ENCODE data around the gene C1QTNF3.
A peak's percentile ranks its signal among the peaks of the same experiment; 100 is the strongest.
"Not testable (repeated sequence)": the region's sequence is repeated elsewhere in the genome, so short reads cannot be mapped to it uniquely, and the experiment has no call there.

C1QTNF3 gene

DNA sequence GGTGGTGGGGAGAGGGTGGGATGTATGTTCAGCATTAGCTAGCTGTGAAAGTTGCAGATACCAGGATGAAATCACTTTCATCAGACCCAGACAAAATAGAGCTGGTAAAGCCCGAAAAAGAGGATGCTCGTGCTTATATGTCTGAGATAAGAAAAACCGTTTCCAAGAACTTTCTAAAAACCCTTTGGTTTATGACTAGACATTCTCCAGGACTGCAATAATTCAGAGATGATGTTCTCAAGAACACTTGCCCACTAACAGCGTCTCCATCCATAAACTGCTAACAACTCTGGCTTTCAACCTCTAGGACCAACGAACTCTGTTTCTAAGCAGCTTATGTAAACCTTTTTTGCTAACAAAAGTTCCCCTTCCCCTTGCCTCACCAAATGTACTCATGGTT lies 26.8 kb downstream of the C1QTNF3 start:
- H3K27me3 Mint-ChIP-seq: no peaks in the 10 kb centered on the region
- DNase-seq (no peak), ATAC-seq (no peak)
- H3K9me3 Mint-ChIP-seq: peaks cover 7 to 10% of the 10 kb centered on the region in 2 donors
- H3K4me1 Mint-ChIP-seq: peaks cover 19% of the 10 kb centered on the region
- no peak overlapping the region for H3K4me3 Mint-ChIP-seq
- H3K27ac Mint-ChIP-seq: no peak overlapping the region

DNA sequence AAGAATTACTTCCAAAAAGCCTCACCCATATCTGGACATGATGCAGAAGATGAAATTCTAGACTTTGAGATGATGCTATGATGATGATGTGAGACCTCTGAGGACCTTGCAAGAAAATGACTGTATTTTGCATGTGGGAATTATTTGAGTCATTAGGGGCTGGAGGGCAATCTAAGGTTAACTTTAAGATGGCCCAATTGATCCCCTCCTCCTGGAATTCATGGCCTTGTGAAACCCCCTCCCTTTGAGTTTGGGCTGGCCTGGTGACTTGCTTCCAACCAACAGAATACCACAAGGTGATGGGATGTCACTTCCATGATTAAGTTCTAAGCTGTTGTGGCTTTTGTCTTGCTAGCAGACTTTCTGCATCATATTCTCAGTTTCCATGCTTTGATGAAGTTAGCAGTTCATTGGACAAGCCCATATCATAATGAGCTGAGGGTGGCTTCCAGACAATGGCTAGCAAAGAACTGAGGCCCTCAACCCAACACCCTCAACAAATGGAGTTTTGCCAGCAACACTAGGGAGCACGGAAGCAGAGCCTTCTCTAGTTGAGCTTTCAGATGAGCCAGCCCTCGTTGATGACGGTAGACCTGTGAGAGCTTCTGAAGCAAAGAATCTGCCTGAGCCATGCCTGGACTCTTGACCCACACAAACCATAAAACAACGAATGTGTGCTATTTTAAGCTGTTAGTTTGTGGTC lies 27.7 kb downstream of the C1QTNF3 start:
- H3K27me3 Mint-ChIP-seq: no peaks in the 10 kb centered on the region
- H3K4me1 Mint-ChIP-seq: peaks cover 14% of the 10 kb centered on the region
- peak; percentile 92 for ATAC-seq
- H3K27ac Mint-ChIP-seq: peak overlapping the region; percentile 14 to 54
- DNase-seq: peak in 1 of 2 donors; percentile 66
- H3K4me3 Mint-ChIP-seq: no peak overlapping the region
- peaks cover 7 to 10% of the 10 kb centered on the region in 2 donors for H3K9me3 Mint-ChIP-seq

DNA sequence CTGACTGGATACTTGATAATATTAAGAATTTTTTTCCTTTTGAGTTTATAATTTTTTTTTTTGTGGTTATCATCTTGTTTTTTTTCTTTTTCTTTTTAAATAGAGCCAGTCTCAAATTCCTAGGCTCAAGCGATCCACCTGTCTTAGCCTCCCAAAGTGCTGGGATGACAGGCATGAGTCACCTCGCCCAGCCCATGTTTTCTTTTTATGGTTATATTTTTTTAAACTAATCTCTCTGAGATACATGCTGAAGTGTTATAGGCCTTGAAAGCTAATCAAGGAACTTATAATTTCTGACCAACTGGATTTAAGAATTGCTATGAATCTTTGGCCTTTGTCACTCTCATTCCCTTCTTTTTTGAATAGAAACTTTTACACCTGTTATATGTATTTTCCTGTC lies 28.4 kb downstream of the C1QTNF3 start:
- peak overlapping the region in 1 of 2 donors; percentile 14 for H3K27ac Mint-ChIP-seq
- H3K27me3 Mint-ChIP-seq: no peaks in the 10 kb centered on the region
- peaks cover 7 to 10% of the 10 kb centered on the region in 2 donors for H3K9me3 Mint-ChIP-seq
- DNase-seq: no peak
- no peak for ATAC-seq
- no peak overlapping the region for H3K4me3 Mint-ChIP-seq
- peaks cover 19% of the 10 kb centered on the region for H3K4me1 Mint-ChIP-seq

DNA sequence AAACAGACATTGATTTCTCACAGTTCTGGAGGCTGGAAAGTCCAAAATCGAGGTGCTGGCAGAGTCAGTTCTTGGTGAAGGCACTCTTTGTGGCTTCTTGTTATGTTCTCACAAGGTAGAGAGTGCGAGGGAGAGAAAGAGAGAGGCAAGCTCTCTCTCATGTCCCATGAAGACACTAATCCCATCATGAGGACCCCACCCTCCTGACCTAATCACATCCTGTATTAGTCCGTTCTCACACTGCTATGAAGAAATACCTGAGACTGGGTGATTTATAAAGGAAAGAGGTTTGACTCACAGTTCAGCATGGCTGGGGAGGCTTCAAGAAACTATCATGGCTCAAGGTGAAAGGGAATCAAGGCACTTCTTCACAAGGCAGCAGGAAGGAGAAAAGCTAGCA lies 29.5 kb downstream of the C1QTNF3 start:
- Mint-ChIP-seq H3K27ac (peak overlapping the region in 1 of 2 donors; percentile 35), H3K4me3 (no peak overlapping the region), H3K27me3 (no peaks in the 10 kb centered on the region), H3K4me1 (peaks cover 29% of the 10 kb centered on the region), H3K9me3 (peaks cover 7 to 10% of the 10 kb centered on the region in 2 donors)
- ATAC-seq: no peak
- no peak for DNase-seq

DNA sequence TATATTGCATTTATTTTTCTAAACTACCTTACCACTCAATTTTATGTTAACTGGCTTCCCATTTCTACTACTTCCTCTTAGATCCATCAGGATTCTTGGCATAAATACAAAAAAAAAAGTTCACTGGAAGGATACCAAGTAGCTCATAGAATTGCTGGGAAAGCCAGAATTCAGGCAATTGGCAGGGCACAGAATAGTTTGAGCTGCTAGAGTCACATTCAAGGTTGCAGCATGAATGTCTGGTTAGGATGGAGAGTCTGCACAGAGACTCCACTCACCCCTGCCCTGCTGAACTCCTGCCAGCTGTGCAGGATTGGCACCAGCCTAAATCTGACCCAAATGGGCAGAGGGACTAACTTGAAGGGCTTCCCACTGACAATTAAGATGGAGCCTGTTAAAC lies 30.2 kb downstream of the C1QTNF3 start:
- no peaks in the 10 kb centered on the region for H3K27me3 Mint-ChIP-seq
- no peak overlapping the region for H3K4me3 Mint-ChIP-seq
- no peak overlapping the region for H3K27ac Mint-ChIP-seq
- ATAC-seq (no peak), DNase-seq (no peak)
- H3K9me3 Mint-ChIP-seq: peaks cover 7 to 10% of the 10 kb centered on the region in 2 donors
- peaks cover 31% of the 10 kb centered on the region for H3K4me1 Mint-ChIP-seq

DNA sequence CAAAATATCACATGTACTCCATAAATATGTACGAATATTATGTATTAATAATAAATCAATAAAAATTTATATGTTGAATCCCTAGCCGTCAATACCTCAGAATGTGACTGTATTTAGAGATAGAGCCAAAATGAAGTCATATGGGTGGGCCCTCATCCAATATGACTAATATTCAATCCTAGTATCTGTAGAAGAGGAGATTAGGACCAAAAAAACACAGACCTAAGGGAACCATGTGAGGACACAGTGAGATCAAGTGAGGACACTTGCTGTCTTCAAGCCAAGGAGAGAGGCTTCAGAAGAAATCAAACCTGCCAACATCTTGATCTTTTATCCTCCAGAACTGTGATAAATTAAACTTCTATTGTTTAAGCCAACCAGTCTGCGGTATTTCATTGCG lies 31.5 kb downstream of the C1QTNF3 start:
- peaks cover 38% of the 10 kb centered on the region for H3K4me1 Mint-ChIP-seq
- H3K4me3 Mint-ChIP-seq: no peak overlapping the region
- no peaks in the 10 kb centered on the region for H3K27me3 Mint-ChIP-seq
- ATAC-seq (no peak), DNase-seq (no peak)
- peaks cover 7 to 10% of the 10 kb centered on the region in 2 donors for H3K9me3 Mint-ChIP-seq
- H3K27ac Mint-ChIP-seq: no peak overlapping the region

DNA sequence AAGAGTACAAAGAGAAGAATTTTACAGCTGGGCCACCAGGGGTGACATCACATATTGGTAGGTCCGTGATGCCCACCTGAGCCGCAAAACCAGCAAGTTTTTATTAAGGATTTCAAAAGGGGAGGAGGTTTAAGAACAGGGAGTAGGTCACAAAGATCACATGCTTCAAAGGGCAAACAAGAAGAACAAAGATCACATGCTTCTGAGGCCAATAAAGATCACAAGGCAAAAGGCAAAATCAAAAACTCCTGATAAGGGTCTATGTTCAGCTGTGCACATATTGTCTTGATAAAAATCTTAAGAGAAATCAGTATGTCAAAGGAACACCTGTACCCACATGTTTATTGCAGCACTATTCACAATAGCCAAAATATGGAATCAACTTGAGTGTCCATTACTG lies 32.9 kb downstream of the C1QTNF3 start:
- not testable (repeated sequence) for DNase-seq, H3K27me3 Mint-ChIP-seq, H3K4me3 Mint-ChIP-seq, H3K9me3 Mint-ChIP-seq, H3K27ac Mint-ChIP-seq, ATAC-seq
- peaks cover 40% of the 10 kb centered on the region for H3K4me1 Mint-ChIP-seq

DNA sequence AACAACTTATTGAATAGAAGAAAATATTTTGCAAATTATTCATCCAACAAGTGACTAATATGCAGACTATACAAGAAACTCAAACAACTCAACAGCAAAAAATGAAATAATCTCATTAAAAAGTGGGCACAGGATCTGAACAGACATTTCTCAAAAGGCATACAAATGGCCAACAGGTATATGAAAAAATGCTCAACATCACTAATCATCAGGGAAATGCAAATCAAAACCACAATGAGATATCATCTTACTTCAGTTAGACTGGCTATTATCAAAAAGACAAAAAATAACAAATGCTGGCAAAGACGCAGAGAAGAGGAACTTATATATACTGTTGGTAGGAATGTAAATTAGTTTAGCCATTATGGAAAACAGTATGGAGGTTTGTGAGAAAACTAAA lies 33.4 kb downstream of the C1QTNF3 start:
- no peak for DNase-seq
- H3K27ac Mint-ChIP-seq: no peak overlapping the region
- no peaks in the 10 kb centered on the region for H3K27me3 Mint-ChIP-seq
- peaks cover 7 to 10% of the 10 kb centered on the region in 2 donors for H3K9me3 Mint-ChIP-seq
- no peak overlapping the region for H3K4me3 Mint-ChIP-seq
- no peak for ATAC-seq
- H3K4me1 Mint-ChIP-seq: peaks cover 38% of the 10 kb centered on the region

DNA sequence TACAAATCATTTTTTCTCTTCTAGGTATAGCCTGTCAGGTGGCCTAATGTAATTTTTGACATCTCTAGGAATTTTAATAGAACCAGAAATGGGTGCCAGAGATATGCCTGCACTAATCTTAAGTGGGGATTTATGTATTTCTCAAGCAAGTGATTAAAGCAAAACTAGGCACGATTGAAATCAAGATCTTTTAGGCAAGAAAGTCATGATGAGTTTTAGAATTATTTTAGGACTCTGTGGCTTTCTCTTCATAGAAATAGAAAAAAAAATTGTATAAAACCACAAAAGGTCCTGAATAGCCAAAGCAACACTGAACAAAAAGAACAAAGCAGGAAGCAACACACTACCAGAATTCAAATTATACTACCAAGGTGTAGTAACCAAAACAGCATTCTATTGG lies 34.2 kb downstream of the C1QTNF3 start:
- Mint-ChIP-seq H3K4me1 (peaks cover 38% of the 10 kb centered on the region), H3K9me3 (peaks cover 5 to 8% of the 10 kb centered on the region in 2 donors), H3K27me3 (no peaks in the 10 kb centered on the region), H3K4me3 (peak overlapping the region; percentile 81 to 98), H3K27ac (peak overlapping the region; percentile 87 to 94)
- ATAC-seq: no peak
- no peak for DNase-seq

DNA sequence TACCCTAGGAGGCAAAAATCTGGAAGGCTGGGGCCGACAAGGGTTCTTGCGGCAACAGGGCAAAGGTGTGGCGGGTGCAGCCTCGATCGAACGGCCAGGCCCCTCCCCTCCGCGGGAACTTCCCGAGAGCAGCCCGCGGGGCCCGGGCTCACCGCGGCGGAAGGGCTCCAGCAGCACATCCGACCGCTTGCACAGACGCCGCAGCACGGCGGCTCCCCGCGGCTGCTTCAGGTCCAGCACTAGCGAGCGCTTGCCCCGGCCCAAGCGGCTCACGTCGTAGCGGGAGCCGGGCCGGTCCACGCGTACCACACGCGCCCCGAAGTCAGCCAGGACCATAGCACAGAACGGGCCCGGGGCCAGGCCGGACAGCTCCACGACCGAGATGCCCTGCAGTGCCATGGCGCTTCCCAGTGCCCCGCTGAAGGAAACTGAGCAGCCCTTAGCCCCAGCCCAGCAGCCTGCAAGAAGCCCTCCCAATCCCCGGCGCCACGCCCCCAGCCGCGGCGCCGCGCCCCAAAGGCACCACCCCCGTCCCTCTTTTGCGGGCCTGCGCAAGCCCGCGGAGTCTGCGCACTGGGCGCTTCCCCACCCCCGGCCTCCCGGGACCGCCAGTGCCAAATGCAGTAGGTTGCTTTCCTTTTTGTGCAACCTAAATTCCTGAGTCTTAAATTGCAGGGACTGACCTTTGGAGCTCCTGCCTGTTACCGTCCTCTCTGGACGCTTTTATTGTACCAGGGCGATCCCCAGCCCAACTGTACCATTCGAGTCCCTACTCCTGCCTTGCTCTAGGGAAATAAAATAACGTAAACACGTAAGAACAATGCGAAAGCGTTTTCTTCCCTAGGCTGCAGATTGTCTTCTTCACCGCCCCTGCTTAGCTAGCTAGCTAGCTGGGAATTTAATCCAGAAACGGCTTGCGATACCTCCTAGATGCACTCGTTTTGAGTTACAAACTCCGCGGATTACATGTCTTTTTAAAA lies 35.1 kb downstream of the C1QTNF3 start, which contains the start of gene AMACR:
Gene AMACR, minus strand, starts transcription at position 430 of the 980 bp plus-strand sequence. Its CDS starts 31 bp downstream, at position 399.
- ATAC-seq (peak; percentile 95), DNase-seq (peak; percentile 86 to 93)
- Mint-ChIP-seq H3K27me3 (no peaks in the 10 kb centered on the region), H3K4me1 (peaks cover 38% of the 10 kb centered on the region), H3K4me3 (peak within 1 kb of the TSS; percentile 81 to 98), H3K27ac (peak within 1 kb of the TSS; percentile 87 to 94), H3K9me3 (no peaks in the 10 kb centered on the region)

DNA sequence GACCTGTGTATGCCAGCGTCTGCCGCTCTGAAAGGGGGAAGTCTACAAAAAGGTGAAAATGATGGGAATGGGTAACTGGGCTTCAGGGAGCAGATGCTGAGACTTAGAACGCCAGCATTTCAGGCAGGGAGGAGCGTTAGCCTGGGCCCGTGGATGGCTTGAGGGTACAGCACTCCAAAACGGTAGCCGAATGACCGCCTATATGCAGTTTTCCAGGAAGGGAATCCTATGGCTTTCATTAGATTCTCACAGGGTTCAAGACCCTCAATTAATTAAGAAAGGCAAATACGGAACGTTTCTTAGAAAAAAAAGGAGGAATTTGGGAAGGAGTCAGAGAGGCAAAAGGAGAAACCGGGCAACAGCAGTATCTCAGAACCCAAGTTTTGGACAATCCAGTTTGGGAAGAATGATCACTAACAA lies 35.8 kb downstream of the C1QTNF3 start:
- Mint-ChIP-seq H3K27me3 (no peaks in the 10 kb centered on the region), H3K27ac (peak overlapping the region in 1 of 2 donors; percentile 85), H3K4me1 (peaks cover 38% of the 10 kb centered on the region), H3K4me3 (peak overlapping the region; percentile 81 to 98), H3K9me3 (no peaks in the 10 kb centered on the region)
- no peak for DNase-seq
- ATAC-seq: no peak

DNA sequence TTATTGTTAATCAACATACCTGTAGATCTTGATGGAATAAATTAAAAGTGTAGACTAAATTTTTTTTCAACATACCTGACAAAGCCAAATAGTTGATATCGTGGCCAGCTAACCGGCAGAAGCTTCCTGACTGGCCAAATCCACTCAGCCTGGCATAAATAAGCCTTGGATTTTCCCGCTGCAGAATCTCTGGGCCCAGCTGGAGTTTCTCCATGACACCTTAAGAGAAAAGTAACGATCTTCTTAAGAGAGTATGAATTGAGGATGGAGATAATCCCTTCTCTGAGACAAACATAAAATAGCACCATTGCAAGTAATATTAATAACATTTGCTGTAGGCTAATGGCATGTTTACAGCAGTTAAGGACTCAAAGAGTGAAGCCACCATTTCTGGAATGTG lies 37.3 kb downstream of the C1QTNF3 start:
- H3K27me3 Mint-ChIP-seq: no peaks in the 10 kb centered on the region
- no peak overlapping the region for H3K4me3 Mint-ChIP-seq
- no peak for ATAC-seq
- no peak overlapping the region for H3K27ac Mint-ChIP-seq
- no peaks in the 10 kb centered on the region for H3K9me3 Mint-ChIP-seq
- H3K4me1 Mint-ChIP-seq: peaks cover 38% of the 10 kb centered on the region
- DNase-seq: no peak

DNA sequence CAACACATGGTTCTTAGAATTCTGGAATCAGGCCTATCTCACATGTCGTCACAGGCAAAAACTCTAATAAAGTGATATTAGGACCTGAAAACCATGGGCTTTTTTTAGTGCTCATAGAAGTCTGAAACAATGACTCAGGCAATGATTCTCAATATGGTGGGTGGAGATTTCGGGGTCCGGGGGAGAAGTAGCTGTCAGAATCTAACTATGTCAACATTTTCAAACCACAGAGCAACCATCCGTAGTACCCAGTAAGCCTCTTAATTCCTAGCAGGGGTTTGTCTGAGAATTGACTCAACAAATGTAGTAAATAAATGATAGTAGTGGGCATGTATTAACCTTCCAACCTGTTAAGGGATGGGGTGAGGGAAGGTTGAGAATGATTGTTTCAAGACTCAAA lies 37.8 kb downstream of the C1QTNF3 start:
- peak in 1 of 2 donors; percentile 32 for DNase-seq
- H3K4me3 Mint-ChIP-seq: no peak overlapping the region
- H3K27me3 Mint-ChIP-seq: no peaks in the 10 kb centered on the region
- no peak overlapping the region for H3K27ac Mint-ChIP-seq
- ATAC-seq: peak; percentile 5
- no peaks in the 10 kb centered on the region for H3K9me3 Mint-ChIP-seq
- peaks cover 38% of the 10 kb centered on the region for H3K4me1 Mint-ChIP-seq

DNA sequence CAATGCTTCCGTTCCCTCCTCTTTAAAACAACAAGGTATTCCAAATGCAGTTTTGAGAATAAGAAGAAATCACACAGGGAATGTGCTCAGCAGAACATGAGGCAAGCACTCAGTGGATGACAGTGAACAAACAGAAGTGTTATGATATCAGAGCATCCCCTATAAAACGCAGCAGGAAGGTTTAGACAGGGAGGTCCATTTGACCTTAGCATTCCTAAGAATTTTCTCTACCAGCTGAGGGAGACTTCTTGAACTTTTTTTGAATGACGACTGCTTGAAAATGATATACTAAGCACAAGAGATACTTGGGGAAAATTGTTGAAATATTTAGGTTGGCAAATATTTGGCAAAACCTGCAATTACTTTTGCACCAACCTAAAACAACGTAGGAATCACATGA lies 39.1 kb downstream of the C1QTNF3 start:
- H3K27me3 Mint-ChIP-seq: no peaks in the 10 kb centered on the region
- H3K4me3 Mint-ChIP-seq: no peak overlapping the region
- H3K9me3 Mint-ChIP-seq: no peaks in the 10 kb centered on the region
- peaks cover 27% of the 10 kb centered on the region for H3K4me1 Mint-ChIP-seq
- H3K27ac Mint-ChIP-seq: no peak overlapping the region
- DNase-seq: no peak
- no peak for ATAC-seq

DNA sequence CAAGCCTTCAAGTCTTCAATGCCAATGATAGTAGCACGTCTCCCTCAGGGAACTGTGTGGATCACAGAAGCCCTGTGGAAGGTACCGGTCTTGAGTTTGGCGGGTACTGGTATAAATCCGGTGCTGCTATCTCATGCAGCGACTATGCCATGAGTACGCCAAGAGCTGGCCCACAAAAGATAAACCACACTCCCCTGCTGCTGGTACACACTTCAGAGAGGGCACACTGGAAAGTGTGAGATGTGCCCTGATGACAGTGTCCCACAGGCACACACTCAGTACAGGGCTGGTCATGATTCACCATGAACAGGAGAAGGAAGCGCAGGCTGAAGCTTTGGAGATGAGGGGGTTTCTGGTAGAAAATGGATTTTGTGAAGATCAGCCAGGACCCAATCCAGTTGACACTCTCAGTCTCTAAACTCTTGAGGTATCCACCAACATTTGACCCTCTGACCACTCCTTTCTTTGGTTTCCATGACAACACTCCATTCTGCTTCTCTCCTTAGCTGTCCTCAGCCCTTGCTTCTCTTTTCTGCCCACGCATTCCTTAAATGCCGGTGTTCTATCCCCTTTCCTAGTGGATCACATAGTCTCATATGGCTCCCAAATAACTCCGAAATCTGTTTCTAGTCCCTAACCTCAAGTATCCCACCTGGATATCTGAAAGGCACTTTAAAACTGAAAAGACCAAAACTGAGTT lies 40.2 kb downstream of the C1QTNF3 start:
- Mint-ChIP-seq H3K27me3 (no peaks in the 10 kb centered on the region), H3K27ac (no peak overlapping the region), H3K4me3 (no peak overlapping the region), H3K4me1 (peaks cover 22% of the 10 kb centered on the region), H3K9me3 (no peaks in the 10 kb centered on the region)
- ATAC-seq: no peak
- DNase-seq: no peak

All from stimulated activated naive CD8-positive, alpha-beta T cell treated with anti-CD3 and anti-CD28 coated beads, Interleukin-15, amount 100 ng/mL, for 72 hours (primary cell).